NCI-H774 (cell line): Measurements from ENCODE around the gene ABCC8.

Experiments used
- DNase-seq: peaks from one replicate; lab custom pipeline; 2025; lab: John Stamatoyannopoulos, UW

Gene ABCC8

GRCh38 chr11:17403980-17404759, 72.5 kb downstream of the ABCC8 start:
- no peak for DNase-seq

- no peak for DNase-seq
These were observed 74.2 kb downstream of the ABCC8 start for GRCh38 chr11:17402486-17402885.

GRCh38 chr11:17401841-17402240, 74.8 kb downstream of the ABCC8 start:
- DNase-seq: no peak

- DNase-seq: no peak
These were observed 75.3 kb downstream of the ABCC8 start for GRCh38 chr11:17401316-17401715.

GRCh38 chr11:17400048-17400775, 76.4 kb downstream of the ABCC8 start:
- DNase-seq: no peak

GRCh38 chr11:17399236-17399635, 77.4 kb downstream of the ABCC8 start:
- no peak for DNase-seq

GRCh38 chr11:17397311-17398002, 79.2 kb downstream of the ABCC8 start:
- no peak for DNase-seq

GRCh38 chr11:17396598-17397310, 79.9 kb downstream of the ABCC8 start:
- no peak for DNase-seq

GRCh38 chr11:17395978-17396377, 80.7 kb downstream of the ABCC8 start:
- no peak for DNase-seq

- DNase-seq: no peak
These were observed 81.1 kb downstream of the ABCC8 start for GRCh38 chr11:17395554-17395961.

GRCh38 chr11:17394743-17395390, 81.8 kb downstream of the ABCC8 start:
- no peak for DNase-seq

GRCh38 chr11:17393472-17393871, 83.2 kb downstream of the ABCC8 start:
- DNase-seq: no peak

- no peak for DNase-seq
These were observed 83.8 kb downstream of the ABCC8 start for GRCh38 chr11:17392872-17393271.

GRCh38 chr11:17391493-17392355, 84.9 kb downstream of the ABCC8 start:
- DNase-seq: peak; percentile 87

GRCh38 chr11:17389957-17390649, 86.5 kb downstream of the ABCC8 start:
- DNase-seq: no peak

GRCh38 chr11:17389211-17389956, 87.3 kb downstream of the ABCC8 start:
- peak; percentile 84 for DNase-seq

GRCh38 chr11:17388609-17389210, 87.9 kb downstream of the ABCC8 start, which contains the start of gene KCNJ11:
Gene KCNJ11, minus strand, starts transcription at chr11:17388659. Its CDS starts 568 bp downstream, at chr11:17388091.
- DNase-seq: peak; percentile 25

GRCh38 chr11:17387811-17388210, 88.8 kb downstream of the ABCC8 start:
- no peak for DNase-seq

- no peak for DNase-seq
These were observed 89.4 kb downstream of the ABCC8 start for GRCh38 chr11:17387254-17387653.
